Measurements from ENCODE around the gene RSAD1. TPM values are rescaled to one million over a fixed set of nuclear protein-coding genes. Genes with fewer than 3 reads are reported as not detected.

The RSAD1 gene
- total RNA-seq (2014; rRNA removed; shearing (Covaris generic)) = 28.8 and 30.4 TPM in 2 replicates
- 25.4 and 25.8 TPM in 2 replicates for polyA plus RNA-seq (2015; cell fraction: cytosol; rRNA removed)
- 66.9 and 77.4 TPM in 2 replicates for polyA plus RNA-seq (2015; cell fraction: nucleus; rRNA removed)

DNA sequence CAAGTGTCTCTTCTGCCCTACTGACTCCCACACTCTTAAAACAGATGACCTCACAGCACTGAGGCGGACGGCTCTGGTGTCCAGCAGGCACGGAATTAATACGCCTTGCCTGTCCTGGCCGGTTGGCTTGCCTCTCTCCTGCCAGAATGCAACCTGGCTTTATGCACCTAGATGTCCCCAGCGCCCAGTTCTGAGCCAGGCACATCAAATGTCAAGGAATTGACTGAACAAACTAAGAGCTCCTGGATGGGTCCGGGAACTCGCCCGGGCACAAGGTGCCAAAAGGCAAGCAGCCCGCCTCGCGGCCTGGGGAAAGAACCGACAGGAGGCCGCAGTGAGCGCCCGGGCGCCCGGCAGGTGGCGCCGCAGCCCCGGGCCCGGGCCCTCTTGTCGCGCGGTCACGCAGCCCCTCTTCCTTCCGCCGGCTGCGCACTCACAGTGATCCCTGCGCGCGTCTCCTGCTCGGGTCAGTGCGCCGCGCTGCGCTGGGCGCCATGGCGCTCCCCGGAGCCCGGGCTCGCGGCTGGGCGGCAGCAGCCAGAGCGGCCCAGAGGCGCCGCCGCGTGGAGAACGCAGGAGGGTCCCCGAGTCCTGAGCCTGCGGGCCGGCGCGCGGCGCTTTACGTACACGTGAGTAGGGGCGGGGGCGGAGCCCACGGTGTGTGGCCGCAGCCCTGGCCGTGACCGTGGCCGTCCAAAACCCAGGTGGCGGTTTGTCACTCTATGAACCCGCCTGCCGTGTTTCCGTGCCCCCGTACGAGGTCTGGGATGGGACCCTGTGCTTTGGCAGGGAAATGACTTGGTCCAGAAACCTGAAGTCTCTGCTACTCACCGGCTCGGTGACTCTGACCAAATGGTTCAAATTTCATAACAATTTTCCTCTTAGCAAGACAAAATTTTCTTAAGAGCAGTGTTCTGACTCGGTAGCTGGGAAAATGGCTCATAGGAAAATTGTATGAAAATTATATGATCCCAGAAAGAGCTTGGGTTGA is at the start of gene RSAD1:
Gene RSAD1 (plus strand): TSS at position 470 of the 991 bp plus-strand sequence. CDS start 25 bp downstream, at position 495.
- DNase-seq (ENCODE audit: low read depth) = peak; percentile 91

DNA sequence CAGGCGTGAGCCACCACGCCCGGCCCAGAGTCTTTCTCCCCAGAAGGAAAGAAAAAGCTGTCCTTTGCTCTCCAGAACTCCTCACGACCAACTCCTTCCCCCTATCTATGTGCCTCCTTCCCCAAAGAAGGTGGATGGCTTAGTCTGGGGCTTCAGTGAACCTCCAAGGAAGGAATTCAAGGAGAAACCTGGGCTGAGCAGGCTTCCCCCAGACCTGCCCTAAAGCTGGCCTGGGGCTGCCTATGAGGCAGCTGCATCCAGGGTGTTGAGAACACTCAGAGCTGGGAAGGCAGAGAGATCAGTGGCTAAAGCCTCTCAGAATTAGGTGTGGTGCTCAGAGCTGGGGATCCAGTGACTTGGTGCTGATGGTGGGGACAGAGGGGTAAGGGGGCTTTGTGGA is 48.9 kb upstream of the RSAD1 start:
- DNase-seq (ENCODE audit: low read depth) = no peak

DNA sequence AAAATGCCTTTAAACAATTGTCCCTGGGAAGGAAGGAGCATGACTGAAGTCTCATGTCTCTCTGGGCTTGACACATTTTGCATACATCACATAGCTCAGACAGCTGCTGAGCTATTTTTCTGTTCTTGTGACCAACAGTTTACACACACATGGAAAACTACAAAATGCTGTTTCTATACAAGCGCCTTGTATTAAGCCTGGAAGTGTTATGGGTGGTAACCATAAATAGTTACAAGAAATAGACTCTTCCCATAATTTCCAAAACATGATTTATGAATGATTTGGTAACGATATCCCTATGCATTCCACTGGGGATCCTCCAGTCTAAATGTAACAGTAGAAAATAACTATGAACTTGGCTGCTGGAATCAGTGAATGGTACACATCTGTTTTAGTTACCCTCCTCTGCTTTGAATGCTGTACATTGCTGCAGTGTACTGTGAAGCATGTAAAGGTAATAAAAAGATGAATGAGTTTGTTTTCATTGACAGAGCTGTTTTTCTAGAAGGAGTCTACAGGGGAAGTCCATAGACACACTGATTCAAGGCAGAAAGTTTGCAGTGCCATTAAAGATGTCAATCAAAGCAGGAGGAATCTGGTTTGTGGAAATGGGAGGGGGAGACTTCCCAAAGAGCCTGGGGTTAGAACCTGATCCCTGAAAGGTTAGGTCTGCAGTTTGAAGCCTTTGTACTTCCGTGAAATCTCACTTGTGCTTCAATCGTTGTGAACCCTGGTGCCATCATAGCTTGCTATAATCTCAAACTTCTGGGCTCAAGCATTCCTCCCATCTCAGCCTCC is 47.6 kb upstream of the RSAD1 start:
- no peak for DNase-seq (ENCODE audit: low read depth)

DNA sequence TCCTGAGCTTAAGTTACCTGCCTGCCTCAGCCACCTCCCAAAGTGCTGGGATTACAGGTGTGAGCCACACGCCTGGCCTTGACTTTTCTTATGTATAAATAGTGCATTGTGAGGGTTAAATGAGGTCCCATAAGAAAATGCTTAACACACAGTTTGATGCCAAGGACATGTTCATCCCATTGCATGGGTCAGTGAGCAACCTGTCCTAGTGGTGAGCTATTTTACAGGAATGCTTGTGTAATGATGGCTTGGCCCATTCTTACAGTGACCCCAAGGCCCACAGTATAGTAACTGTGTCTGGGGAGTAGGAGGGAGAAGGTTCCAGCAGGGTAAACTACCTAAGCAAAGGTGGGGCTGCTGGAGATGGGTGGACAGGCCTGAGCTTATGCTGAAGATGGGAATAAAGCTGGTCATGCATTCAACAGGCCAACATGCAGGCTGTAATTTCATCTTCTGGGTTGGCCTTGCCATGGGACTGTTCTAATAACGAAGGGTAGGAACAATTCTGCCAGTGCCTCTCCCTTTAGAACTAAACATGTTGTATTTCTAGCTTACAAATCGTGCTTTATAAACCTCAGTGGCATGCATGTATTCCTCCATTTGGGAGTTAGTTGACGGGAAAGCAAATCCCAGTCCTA is 46.4 kb upstream of the RSAD1 start:
- no peak for DNase-seq (ENCODE audit: low read depth)

DNA sequence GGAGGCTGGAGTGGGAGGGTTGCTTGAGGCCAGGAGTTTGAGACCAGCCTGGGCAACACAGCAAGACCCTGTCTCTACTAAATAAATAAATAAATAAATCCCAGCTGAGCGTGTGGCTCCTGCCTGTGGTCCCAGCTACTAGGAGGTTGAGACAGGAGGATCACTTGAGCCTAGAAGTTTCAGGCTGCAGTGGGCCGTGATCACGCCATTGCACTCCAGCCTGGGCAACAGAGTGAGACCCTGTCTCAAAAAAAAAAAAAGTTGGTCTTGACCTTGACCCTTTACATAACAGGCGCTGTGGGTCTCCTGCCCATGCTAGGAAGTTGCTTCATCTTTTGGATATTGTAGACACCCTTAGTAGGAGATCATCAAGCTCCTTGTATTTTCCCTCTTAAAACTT is 41.3 kb upstream of the RSAD1 start:
- no peak for DNase-seq (ENCODE audit: low read depth)

DNA sequence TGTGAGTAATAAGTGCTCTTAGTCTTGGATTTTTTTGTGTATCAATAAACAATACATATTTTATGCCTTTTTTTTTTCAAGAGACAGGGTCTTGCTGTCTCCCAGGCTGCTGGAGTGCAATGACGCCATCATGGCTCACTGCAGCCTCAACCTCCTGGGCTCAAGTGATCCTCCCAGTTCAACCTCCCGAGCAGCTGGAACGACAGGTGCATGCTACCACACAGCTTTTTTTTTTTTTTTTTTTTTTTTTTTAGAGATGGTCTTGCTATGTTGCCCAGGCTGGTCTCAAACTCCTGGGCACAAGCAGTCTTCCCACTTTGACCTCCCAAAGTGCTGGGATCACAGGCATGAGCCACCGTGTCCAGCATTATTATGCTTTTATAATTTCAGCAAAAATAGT is 39.7 kb upstream of the RSAD1 start:
- DNase-seq (ENCODE audit: low read depth) = no peak

DNA sequence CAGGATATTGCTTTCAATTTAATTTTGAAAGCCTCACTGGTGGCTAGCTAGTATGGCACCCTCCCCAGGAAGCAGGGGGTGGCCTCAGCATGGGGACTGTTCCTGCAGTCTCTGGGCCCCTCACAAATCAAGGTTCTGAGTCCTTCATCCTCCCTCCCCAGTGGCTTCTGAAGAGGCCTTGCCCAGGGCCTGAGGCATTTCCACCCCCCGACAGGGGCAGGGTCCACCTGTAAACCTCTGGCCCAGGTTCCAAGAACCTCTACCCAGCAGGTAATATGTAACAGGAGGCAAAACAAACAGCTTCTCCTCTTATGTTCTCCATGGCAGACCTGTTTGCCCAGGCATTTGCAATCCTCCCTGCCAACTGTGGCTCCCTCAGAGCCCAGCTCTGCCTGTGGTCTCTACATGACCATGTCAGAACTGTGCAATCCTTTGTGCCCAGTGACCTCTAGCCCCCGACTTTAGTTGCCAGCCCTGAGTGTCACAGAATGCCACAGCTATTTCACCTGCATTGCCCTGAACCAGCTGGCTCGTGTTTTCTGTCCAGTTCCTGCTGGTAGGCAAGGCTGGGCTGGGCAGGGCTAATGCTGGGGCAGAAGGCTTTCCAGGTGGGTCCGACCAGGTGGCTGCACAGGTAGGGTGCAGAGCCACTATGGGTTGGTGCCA is 38.4 kb upstream of the RSAD1 start:
- DNase-seq (ENCODE audit: low read depth) = no peak

DNA sequence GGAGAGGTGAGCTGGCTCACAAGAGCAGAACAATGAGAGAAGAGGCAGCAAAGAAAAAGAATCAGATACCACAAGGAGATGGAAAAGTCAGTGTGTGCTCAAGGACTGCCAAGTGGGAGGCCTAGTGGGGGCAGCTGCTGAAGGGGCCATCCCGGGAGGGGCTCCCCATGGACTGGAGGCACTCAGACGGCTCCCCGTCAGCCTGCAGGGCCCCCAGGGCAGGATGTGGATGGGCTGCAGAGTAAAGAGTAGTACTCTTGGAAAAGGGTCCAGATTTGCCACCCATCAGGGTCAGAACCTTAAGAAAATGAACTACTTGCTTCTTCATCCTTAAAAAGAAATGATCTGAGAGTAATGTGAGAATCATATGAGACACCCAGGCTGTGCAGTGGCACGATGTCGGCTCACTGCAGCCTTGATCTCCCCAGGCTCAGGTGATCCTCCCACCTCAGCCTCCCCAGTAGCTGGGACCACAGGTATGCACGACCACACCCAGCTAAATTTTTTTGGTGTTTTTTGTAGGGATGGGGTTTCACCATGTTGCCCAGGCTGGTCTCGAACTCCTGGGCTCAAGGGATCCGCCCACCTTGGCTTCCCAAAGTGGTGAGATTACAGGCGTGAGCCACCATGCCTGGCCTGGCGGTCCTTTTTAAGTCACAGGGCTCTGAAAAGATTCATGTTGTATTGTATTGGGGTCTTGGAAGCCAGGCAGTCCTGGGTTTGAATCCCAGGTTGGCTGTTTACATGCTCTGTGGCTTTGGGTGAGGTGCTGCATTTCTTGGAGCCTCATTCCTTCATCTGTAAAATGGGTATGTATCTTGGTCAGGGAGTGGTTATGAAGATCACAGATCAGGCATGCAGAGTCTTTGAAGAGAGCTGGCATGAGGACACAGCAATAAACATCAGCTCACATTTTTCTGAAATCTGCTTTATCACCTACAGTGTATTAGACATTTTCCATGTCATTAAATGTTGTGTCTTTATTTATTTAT is 37.5 kb upstream of the RSAD1 start:
- no peak for DNase-seq (ENCODE audit: low read depth)

DNA sequence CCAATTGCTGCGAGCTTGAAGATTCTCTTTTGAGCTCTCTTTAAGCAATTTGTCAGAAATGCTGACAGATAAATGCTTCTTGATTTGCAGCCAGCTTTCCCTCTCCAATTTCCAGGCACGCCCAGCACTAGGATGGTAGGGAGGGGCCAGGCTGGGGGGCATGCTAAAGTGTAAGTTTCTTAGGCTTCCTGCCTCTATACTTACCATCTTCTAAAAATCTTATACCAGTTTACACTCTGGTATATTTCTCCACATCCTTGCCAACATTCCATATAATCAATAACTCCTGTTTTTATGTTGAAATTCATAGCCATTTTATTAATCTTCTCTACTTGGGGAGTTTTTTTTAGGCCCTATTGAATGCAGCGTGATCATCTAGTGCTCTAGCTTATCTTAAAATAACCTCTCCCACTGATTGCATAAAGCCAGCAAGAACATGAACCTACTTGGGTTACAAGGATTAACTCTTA is 35.1 kb upstream of the RSAD1 start:
- DNase-seq (ENCODE audit: low read depth) = no peak

DNA sequence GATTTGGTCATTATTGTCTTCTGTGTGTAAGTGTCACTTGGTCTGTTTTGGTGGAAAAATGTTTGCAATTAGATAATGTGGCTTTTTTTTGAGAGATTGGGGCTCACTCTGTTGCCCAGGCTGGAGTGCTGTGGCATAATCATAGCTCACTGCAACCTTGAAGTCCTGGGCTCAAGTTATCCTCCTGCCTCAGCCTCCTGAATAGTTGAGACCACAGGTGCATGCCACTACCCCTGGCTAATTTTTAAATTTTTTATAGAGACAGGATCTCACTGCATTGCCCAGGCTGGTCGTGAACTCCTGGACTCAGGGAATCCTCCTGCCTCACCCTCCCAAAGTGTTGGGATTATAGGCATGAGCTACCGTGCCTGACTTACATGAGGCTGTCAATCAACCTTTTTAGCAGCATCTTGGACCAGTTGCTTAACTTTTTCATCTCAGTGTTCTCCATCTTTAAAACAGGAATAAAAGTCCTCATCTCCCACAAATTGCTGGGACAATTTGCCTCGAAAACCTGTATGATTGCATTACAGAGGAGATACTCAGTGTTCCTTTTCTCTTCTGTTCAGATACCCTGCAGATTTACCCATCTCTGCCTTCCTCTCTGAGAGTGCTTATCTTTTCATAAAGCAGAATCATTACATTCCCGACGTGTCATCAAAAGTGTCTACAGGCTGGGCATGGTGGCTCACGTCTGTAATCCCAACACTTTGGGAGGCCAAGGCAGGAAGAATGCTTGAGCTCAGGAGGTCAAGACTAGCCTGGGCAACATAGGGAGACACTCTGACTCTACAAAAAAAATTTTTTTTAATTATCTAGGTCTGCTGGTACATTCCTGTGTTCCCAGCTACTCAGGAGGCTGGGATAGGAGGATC is 33.6 kb upstream of the RSAD1 start:
- no peak for DNase-seq (ENCODE audit: low read depth)

DNA sequence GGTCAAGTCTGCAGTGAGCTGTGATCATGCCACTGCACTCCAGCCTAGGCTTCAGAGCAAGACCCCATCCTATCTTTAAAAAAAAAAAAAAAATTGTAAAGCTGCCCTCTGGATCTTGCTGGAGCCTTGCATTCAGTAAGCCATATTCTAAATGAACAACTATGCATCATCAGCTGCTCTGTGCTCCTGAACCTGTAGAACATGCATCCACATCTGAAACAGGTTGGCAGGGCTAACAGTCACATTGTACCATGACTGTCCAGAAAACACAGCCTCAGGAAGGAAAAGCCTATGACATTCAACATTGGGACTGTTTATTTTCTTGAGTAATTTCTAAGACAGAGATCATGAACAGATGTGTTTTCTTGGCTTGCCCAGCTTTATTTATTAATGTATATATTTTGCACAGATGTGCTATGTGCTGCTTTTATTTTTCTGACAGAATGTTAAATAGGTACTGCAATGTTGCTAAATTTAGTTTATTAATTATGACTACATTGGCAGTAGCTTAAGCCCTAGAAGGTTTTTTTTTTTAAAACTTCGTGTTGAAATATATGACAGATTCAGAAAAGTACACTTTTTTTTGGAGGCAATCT is 32.8 kb upstream of the RSAD1 start:
- no peak for DNase-seq (ENCODE audit: low read depth)

DNA sequence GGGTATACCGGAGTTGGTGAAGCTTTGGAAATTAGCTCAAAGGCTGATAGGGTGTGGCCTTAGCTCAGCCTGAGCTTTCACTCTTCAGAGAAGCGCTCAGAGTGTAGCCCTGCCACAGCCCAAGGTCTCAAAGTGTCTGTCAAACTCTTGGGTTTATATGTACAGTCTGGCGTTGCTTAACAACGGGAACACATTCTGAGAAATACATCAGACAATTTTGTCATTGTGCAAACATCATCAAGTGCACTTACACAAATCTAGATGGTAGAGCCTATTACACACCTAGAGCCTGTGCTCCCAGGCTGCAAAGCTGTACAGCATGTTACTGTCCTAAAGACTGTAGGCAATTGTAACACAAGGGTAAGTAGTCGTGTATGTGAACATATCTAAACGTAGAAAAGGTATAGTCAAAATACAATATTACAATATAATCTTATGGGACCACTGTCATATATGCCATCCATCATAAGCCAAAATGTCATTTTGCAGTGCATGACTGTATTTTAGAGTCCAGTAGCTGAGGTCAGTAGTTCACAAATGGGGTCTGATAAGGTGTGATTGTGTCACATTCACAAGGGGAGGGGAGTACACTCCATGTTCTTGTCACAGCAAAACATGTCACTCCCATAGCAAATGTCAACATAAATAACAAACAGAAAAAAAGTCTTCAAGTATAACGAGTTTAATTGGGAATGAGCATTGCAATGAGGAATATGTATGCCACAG is 30.6 kb upstream of the RSAD1 start:
- no peak for DNase-seq (ENCODE audit: low read depth)

DNA sequence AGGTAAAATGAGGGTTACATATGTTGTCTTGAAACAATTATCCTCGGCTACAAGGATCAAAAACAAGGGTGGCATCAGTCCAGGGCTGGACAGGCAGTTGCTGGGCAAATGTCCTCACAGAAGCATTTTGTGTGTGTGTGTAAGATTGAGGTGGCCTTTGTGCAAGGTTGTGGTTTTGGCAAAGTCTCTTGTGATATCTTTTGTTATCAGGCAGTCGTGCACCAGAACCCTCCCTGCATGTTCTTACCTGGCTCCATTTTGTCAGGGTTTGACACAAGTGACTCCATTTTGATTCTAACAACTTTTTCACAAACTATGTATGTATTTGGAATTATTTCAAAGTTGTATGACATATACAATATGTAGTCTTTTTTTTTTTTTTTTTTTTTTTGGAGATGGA is 30.0 kb upstream of the RSAD1 start:
- no peak for DNase-seq (ENCODE audit: low read depth)

DNA sequence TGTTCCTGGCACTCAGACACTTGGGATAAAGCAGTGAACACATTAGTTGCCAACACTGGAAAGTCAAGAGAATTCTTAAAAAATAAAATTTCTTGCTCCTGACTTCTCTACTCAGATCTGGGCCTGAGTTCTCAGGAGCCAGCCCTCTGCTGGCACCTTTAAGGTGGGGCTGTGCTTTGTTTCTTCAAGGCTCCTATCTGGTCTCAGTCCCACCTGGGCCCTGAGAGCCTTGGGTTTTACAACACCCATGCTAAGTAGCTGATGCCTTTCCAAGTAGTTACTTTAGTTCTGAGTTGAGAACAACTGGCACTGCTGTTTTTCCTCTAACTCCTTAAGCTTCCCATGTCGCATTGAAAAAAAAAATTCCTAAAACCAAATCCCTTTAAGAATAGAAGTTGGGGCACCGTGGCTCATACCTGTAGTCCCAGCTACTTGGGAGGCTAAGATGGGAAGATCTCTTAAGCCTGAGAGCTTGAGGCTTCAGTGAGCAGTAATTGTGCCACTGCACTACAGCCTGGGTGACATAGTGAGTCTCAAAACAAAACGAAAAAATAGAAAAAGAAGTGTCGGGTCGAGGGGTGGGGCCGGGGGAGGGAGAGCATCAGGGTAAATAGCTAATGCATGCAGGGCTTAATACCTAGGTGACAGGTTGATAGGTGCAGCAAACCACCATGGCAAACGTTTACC is 26.6 kb upstream of the RSAD1 start:
- no peak for DNase-seq (ENCODE audit: low read depth)

DNA sequence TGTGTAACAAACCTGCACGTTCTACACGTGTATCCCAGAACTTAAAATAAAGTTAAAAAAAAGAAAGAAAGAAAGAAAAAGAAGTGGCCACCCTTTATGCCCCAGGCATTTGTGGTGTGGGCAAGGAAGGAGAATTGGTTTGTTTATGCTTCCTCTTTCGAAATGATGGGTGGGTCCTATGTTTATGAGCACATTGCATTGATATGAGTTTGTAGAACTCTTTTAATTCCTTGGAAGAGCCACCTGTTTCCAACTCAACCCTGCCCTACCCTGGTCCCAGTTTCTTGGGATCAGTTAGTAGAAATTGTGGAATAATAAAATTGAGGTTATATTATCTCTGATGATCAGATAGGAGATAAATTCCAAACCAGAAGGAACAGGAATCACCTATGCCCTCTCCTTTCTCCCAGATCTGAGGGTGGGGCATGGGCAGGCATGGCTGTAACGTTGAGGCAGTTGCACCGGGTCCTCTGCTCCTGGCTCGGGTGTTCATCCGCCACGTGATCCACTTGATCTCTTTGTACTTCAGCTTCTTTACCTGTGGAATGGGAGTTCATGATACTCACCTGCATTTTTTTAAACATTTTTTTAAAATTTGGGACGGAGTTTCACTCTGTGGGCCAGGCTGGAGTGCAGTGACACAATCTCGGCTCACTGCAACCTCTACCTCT is 25.9 kb upstream of the RSAD1 start:
- no peak for DNase-seq (ENCODE audit: low read depth)

DNA sequence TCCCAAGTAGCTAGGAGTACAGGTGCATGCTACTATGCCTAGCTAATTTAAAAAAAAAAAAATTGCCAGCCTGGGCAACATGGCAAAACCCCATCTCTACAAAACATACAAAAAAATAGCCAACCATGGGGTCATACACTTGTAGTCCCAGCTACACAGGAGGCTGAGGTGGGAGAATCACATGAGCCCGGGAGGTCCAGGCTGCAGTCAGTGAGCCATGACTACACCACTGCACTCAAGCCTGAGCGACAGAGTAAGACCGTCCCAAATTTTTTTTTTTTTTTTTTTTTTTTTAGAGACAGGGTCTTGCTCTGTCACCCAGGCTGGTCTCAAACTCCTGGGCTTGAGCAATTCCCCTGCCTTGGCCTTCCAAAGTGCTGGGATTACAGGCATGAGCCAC is 24.8 kb upstream of the RSAD1 start:
- no peak for DNase-seq (ENCODE audit: low read depth)

All from HT1080 (cell line).